NOMO-1 (cell line): Measurements from ENCODE around the gene LINGO1.

Source experiments
- DNase-seq, 2 experiments: peaks; one replicate each; lab custom pipeline; 2025; ENCODE audit not compliant: unreplicated experiment in 2 of 2; lab: John Stamatoyannopoulos, UW

Gene LINGO1

DNA sequence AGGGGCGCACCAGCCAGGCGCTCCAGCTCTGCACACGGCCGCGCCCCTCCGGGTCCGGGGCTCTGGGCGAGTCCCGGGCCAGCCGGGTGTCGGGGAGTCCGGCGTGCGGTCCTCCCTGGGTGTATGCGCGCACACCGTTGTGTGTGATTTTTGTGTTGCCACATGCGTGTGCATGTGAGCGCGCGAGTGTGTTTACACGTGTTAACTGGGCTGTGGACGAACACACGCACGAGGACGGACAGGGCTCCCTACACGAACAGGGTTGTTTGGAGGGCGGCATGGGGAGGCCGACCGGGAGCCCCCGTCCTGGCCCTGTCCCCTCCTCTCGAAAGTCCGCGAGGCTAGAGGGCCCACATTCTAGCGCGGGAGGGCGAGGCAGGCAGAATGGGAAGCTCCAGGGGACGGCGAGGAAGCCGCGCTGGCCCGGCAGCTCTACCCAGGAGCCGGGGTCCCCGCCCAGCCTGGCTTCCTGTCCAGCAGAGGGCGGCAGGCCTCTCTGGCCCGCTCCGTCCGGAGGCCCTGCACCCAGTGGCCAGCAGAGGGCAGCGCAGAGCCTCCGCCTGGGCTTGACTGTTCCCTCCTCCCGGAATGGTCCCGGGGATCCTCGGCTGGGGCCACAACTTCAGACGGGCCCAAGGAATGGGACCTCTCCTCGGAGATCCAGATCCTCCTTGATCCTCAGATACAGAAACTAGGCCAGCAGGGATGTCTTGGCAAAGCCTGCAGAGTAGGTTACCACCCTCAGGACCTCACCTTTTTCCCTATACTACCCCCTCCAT is 611 bp upstream of the LINGO1 start:
- DNase-seq: peak; percentile 51 to 64

GRCh38 chr15:77631745-77632533 is 773 bp downstream of the LINGO1 start:
- no peak for DNase-seq

- no peak for DNase-seq
These were observed 1.6 kb downstream of the LINGO1 start for GRCh38 chr15:77630956-77631744.

- no peak for DNase-seq
These were observed 2.7 kb downstream of the LINGO1 start for GRCh38 chr15:77630056-77630455.

GRCh38 chr15:77629070-77630030 is 3.4 kb downstream of the LINGO1 start:
- DNase-seq: no peak

- DNase-seq: no peak
These were observed 4.7 kb downstream of the LINGO1 start for GRCh38 chr15:77628010-77628409.

- DNase-seq: no peak
These were observed 5.1 kb downstream of the LINGO1 start for GRCh38 chr15:77627581-77627980.

DNA sequence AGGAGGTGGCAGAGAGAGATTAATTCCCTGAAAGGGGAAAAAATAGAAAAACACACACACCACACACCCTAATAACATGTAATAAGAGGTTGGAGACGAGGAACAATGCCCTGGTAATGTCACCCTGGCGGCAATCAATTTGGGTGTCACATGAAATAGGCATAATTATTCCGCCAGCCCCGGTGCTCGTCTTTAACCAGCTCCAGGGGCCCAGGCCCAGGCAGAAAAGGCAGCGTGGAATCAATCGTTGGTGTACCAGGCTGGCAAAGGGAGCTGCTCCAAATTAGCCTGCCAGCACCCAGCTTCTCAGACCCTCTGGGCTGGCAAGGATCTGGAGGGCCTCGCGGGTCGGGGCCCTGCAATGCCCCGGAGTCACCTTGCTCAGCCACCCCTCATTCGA is 5.6 kb downstream of the LINGO1 start:
- DNase-seq: no peak

GRCh38 chr15:77626002-77626401 is 6.7 kb downstream of the LINGO1 start:
- DNase-seq: no peak

DNA sequence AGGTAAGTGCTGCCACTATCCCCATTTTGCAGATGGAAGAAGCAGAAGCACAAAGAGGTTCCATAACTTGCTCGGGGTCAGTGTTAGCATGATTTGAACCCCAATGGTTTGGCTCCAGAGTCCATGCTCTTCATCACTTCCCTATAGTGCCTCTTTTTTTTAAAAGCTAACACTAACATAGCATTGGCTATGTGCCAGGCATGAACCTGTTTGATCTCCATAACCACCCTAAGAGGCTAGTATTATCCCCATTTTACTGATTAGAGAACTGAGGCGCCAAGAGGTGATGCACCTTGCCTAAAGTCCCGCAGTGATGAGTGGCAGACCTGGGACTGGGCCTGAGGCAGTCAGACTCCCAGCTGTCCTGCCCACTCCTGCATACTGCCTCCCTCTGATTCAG is 7.3 kb downstream of the LINGO1 start:
- DNase-seq: no peak

DNA sequence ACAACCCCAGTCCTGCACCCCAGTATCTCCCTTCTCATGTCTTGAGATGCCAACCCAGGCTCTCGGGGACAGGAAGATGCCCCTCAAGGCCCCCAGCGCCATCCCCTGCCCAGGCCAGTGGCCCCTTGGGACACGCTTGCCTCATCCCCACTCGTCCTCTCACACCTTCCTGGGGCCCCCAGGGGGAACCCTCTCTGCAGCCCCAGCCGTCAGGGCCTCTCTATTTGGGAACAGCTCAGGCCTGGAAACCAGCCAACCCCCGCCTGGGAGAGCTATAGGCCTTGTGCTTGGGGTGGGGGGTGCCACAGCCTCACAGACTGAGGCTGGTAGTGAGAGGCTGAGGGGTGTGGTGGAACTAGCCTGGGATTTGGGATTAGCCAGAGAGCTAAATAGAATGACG is 7.8 kb downstream of the LINGO1 start:
- DNase-seq: no peak

DNA sequence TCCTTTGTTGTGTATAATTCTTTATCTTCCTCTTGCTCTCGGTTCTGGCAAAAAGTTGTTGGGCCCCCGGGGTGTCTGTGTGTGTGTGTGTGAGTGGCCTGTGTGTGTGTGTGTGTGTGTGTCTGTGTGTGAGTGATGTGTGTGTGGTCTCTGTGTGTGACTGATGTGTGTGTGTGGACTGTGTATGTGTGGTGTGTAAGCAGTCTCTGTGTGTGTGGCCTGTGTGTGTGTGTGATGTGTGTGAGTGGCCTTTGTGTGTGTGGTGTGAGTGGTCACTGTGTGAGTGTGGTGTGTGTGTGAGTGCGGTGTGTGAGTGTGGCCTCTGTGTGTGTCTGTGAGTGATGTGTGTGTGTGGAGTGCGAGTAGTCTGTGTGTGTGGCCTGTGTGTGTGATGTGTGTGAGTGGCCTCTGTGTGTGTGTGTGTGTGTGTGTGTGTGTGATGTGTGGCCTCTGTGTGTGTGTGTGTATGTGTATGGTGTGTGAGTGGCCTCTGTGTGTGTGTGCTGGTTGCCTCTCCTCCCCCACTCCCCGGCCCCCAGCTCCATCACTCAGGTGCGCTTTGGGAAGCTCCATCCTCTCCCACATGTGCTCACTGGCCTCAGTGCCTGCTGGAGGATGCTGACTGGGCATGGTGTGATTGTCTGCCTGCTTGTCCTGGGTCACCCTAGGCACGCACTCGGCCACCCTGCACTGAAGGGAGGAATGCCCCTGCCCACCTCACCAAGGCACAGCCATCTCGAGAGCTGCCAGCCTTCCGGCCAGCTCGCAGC is 8.8 kb downstream of the LINGO1 start:
- no peak for DNase-seq

GRCh38 chr15:77622934-77623754 is 9.6 kb downstream of the LINGO1 start:
- DNase-seq: no peak

DNA sequence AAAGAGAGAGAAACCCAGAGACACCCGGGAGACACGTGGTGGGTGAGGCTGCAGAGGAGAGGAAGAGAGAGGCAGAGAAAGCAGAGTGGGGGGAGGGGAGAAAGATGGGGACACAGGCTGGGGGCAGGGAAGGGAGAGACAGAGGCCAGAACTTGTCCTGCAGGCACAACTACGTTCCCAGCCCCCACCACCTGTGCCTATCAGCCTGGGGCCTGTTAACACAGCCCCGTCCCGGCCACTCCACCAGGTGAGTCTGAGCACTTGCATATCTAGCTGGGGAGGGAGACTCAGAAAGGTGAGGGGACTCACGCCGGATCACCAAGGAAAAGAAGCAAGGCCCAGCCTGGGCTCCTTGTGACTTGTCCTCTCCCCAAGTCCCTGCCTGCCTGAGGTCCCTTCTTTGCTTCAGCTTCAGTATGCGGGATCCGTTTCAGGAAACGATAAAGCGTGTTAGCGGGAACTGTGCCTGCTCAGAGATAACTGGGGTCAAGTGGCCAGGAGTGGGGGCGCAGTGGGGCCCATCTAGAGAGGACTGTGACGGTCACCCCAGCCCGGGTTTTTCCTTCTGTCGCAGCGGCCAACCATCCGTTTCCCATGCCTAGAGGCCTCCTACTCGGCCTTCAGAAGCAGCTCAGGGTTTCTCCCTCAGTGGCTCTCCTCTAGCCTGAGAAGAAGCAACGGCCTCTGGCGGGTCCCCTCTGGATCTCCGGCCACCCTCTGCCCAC is 10.3 kb downstream of the LINGO1 start:
- DNase-seq: no peak

DNA sequence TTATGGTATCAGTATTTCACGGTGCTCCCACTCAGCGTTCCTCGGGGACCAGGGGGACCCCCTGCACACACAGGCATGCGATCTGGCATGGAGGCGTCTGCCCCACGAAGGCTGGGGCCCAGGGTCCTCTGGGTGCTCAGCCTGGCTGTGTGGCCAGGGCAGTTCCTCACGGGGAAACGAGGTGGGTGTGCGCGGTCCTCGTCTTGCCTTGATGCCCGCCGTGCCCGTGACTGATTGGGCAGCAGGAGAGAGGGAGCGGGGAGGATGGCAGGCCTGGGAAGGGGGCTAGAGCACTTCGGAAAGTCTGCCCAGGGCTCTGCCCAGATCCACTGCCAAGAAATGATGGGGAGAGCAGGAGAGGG is 10.9 kb downstream of the LINGO1 start:
- DNase-seq: no peak

DNA sequence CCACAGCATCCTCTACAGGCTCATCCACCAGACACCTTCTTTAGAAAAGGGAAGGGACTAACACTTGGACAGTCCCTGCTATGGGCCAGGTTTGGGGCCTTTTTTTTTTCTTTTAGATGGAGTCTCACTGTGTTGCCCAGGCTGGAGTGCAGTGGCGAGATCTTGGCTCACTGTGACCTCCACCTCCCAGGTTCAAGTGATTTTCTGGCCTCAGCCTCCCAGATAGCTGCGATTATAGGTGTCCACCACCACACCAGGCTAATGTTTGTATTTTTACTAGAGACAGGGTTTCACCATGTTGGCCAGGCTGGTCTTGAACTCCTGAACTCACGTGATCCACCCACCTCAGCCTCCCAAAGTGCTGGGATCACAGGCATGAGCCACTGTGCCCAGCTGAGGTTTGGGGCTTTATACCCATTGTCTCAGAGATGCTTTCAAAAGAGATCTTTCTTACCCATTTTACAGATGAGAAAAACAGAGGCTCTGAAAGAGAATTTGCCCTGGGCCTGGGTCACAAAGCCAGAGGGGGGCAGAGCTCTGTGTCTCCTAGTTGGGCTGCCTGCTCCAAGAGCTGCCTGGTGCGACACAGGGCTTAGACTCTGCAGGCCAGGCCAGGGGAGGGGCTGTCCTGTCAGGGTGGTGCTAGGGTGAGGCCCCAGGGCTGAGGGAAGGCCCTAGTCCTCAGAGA is 11.6 kb downstream of the LINGO1 start:
- no peak for DNase-seq

DNA sequence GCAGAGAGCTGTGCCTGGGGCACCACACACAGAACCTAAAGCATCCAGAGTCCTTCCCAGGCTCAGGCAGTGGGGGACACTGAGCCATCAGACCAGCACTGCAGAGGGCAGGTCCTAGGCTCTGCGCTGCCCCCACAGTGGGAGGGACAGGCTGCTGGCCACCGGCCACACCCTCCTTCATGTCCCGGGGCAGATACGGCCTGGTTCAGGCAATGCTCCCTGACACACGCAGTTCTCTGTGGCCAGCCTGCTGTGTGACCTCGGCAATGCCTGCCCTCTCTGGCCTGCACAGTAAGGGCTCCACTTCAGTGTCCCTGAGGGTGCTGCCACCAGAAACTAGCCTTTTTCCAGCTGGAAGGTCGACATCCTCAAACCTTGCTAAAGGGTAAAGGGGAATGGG is 12.4 kb downstream of the LINGO1 start:
- DNase-seq: no peak

GRCh38 chr15:77619883-77620282 is 12.8 kb downstream of the LINGO1 start:
- DNase-seq: no peak
